CD4-positive, alpha-beta T cell treated with Interleukin-2 at 100 ng/mL for 4 hours (primary cell): ENCODE results near the gene MMP15.
A peak's percentile ranks its signal among the peaks of the same experiment; 100 is the strongest.

Experiments used
- DNase-seq: peaks from one replicate; pipeline ENCODE4 v3.0.0-alpha.2; 2020; ENCODE audit warnings: low spot score

MMP15 gene

GRCh38 chr16:58019866-58020538, 5.6 kb upstream of the MMP15 start:
- DNase-seq: no peak

DNA sequence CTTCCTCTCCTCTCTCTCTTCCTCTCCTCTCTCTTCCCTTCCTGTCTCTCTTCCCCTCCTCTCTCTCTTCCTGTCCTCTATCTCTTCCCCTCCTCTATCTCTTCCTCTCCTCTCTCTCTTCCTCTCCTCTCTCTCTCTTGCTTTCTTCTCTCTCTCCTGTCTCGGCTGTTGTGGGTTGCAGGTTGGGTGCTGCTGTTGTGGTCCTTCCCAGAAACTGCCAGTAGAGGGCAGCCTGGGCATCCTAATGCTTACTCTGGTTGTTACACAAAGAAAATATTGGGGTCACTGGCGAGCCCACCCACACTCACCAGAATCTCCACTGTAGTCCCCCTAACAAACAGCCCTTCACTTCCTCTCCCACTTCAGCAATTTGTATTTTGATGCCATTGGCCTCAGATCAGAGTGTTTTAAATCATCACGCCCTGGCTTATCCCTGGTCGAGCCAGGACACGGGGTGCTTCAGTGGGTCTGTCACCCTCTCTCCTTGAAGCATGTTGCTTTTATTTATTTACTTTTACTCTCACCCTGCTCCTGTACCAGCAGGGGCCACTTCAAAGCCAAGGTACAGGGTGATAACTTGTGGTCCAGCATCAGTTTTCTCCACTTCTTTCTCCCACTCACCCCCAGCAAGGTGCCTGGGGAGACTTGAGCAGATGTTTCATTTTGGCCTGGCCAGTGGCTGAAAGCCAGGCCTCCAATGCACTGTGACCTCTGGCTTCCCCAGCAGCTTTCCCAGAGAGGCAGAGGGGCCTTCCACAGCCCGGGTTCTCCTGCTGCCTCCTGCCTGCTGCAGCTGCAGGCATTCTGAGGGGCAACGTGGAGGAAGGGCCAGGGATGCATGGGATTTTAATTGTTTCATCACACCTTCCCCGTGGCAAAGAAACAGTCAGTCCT, 4.7 kb upstream of the MMP15 start:
- peak; percentile 74 for DNase-seq

GRCh38 chr16:58021661-58022551, 3.6 kb upstream of the MMP15 start:
- DNase-seq: no peak

DNA sequence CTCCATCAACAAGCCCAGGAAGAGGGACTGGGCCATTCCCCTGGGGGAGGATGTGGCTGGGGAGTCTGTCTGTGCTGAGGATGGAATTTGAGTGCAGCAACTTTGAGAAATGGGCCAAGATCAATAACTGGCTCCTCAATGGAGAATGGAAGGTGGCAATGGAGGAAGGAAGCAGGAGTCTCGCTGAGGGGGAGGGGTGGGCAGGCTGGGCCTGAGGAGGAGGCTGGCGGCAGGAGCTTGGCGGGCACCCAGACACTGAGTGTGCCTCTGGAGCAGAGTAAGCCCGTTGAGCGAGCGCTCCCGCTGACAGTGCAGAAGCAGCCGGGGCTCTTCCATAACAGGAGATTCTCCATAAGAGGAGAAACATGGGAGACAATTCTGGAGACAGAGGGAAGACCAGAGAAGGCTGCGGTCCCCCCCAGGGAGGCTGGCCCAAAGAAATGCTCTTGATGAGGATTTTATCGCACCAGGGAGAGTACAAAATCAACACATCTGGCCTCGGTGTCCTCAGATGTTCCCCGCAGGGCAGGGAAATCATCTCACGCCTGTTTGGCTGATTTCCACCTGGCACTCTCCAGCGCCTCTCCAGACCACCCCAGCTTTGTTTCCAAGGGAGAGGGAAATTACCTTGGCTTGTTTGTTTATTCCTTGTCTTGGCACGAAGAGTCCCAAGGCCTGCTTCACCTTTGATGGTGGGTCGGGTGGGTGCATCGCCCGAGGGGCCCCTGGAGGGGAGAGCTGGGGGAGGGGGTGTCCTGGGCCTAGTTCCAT, 2.8 kb upstream of the MMP15 start:
- DNase-seq: no peak

- peak; percentile 19 for DNase-seq
Measured at GRCh38 chr16:58024486-58025350, 836 bp upstream of the MMP15 start.

DNA sequence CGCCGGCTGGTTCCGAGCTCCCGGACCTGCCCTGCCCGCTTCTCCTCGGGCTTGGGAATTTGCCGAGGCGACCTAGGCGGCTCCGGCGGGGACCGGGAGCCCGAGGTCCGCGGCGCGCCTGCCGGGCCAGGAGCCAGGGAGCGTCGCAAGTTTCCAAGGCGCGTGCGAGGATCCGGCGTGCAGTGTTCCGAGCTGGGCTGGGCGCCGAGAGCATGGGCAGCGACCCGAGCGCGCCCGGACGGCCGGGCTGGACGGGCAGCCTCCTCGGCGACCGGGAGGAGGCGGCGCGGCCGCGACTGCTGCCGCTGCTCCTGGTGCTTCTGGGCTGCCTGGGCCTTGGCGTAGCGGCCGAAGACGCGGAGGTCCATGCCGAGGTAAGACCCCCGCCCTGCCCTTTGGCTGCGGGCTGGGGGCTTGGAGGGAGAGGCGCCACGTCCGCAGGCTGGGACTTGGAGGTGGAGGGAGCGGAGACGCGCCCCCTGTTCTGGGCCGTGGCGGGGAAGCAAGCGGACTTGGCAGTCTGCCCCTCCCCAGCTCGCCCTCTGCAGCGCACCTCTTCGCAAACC, 668 bp downstream of the MMP15 start:
- DNase-seq: no peak

DNA sequence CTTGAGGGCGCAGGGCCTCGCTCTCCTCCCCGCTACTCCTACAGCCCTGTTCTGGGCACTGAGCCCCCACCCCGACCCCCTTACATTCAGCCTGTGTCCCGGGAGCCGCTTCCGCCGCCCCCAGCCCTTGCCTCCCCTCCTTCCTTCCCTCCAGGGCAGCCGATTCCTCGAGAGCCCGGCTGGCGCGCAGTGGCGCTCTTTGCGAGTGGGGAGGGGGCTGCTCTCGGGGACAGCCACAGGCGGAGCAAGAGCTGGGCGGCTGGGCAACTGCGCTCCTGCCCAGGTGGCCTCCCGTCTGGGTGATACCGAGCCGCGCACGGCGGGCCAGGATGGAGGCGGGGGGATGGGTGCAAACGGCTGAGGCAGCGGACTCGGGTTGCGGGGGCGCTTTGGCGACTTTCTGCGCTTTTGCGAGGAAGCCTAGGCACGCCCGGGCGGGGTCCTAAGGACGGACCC, 1.2 kb downstream of the MMP15 start:
- no peak for DNase-seq

- DNase-seq: no peak
Measured at GRCh38 chr16:58027161-58027915, 1.8 kb downstream of the MMP15 start.

- DNase-seq: no peak
Measured at GRCh38 chr16:58027916-58028455, 2.4 kb downstream of the MMP15 start.

- DNase-seq: no peak
Measured at GRCh38 chr16:58028541-58029070, 3.1 kb downstream of the MMP15 start.

DNA sequence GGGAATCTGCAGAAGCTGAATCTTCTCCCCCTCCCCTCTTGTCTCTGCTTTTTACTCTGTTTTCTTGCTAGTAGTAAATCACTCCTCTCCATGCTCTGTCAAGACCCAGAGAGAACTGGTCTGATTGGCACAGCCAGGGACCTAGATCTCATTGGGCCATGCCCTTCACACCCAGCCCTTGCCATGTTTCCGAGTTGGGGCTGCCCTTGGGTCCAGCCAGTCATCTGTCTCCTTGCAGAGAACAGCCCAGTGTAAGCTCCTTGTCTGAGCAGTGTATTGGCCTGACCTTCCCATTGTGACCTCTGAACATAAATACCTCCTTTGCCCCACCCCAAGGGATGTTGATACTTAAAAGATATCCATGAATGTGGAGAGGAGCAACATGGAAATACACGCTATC, 3.9 kb downstream of the MMP15 start:
- DNase-seq: no peak

- DNase-seq: no peak
Measured at GRCh38 chr16:58030136-58030840, 4.7 kb downstream of the MMP15 start.

DNA sequence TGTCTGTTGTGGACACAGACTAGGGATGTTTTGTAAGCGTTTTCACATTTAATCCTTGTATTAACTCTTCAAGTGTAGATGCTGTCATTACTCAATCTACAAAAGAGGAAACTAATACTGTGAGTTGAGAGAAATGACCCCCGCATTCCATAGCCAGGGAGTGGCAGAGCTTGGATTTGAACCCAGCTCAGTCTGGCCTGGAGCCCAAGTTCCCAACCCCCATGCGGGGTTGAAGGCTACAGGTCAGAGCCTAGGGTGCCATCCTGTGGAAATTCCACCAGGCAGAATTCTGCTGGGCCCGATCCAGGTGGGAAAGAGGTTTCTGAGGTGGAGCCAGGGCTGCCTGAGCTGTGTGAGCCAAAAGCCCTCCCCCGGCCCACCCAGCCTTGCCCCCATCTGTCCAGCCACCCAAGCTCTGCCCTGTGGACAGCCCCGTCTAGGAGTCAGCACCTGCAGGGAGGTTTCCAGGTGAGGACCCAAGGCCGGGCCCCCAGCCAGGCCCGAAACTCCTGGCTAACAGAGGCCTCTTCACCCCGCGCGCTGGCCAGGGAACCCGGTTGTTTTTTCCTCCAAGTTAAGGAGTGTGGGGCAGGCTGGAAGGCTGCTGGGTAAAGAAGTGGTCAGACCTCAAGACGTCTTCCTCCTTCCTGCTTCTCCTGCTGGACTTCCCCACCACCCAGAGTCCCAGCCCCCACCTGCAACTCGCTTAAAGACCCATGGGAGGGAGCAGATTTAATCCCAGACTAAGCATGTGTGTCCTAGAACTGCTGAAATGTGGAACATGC, 5.7 kb downstream of the MMP15 start:
- DNase-seq: no peak

DNA sequence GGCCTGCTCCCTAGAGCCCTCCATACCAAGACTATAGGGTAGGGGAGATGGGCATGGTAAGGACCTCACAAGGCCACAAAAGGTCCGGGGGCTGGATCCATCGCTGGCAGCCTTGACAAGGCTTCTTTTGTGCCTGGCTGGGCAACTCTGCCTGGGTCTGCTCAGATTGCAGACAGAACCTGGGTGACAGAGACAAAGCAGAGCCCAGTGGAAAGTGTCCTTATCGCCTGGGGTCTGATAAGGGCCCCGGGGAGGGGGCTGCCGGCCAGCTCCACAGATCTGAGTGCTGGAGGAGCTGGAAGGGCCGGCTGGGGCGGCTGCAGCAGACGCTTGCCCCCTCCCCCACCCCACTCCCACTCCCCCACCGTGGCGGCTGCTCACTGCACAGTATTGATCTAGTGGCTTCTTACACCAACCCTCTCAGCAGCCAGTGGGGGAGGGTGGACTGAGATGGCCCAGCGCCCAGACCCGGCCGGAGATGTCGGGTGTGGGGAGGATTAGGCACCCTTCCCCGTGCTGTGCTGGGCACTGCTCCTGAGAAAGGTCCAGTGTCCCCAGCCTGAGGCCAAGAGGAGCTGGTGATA, 7.2 kb downstream of the MMP15 start:
- DNase-seq: no peak

DNA sequence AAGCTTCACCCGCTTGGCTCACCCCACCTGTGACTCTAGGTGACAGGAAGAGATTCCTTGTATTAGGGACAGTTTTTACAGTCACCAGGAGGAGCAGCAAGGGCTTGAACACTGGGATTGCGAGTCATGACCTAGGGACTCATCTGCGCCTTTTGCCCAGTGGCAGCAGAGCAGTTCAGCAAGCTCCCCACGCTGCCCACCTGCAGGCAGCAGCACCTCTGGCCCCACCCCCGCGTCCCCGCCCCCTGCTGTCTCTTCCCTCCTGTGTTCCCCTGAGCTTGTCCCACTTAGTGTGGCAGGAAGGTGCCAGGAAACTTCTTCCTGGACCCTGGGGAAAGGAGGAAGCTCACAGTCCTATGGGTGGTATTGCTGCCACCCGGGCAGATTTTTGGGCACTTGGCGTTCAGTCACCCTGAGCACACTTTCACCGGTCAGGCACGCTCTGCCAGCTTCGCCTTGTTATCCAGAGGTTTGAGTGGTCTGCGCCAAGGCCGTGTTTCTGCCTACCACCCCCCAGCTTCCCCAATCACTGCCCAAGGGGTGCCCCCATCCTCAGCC, 8.7 kb downstream of the MMP15 start:
- DNase-seq: no peak

- no peak for DNase-seq
Measured at GRCh38 chr16:58034774-58035173, 9.2 kb downstream of the MMP15 start.
